RWPE2 (cell line): ENCODE data around the gene MBNL1.

ENCODE experiments used
- ATAC-seq: fragments of 200-7000 bp; cut with Tn5 transposase; 3 replicates; pipeline ENCODE4 v1.9.1; 2021; ENCODE audit warnings: low read depth
- DNase-seq: peaks from one replicate; pipeline ENCODE4 v3.0.0-alpha.2; 2020; ENCODE audit warnings: low spot score
- H3K27ac ChIP-seq: fragments of 450-650 bp; 2 replicates; pipeline ENCODE4 v1.5.1; 2017; ENCODE audit warnings: mild to moderate bottlenecking; ENCODE audit not compliant: poor library complexity, severe bottlenecking
- H3K27me3 ChIP-seq: fragments of 250-450 bp; sonication (Bioruptor Pico); 2 replicates; pipeline ENCODE4 v1.5.1; 2021; ENCODE audit warnings: mild to moderate bottlenecking, moderate library complexity; ENCODE audit not compliant: insufficient read depth, poor library complexity, severe bottlenecking
- H3K36me3 ChIP-seq: fragments of 250-450 bp; sonication (Bioruptor Pico); 2 replicates; pipeline ENCODE4 v1.5.1; 2020; ENCODE audit warnings: low read depth, mild to moderate bottlenecking, moderate library complexity
- H3K4me1 ChIP-seq: fragments of 250-450 bp; sonication (Bioruptor Pico); 2 replicates; pipeline ENCODE4 v1.5.1; 2021; ENCODE audit warnings: mild to moderate bottlenecking, moderate library complexity; ENCODE audit not compliant: insufficient read depth, poor library complexity, severe bottlenecking
- H3K4me3 ChIP-seq: fragments of 250-450 bp; sonication (Bioruptor Pico); 2 replicates; pipeline ENCODE4 v1.5.1; 2021; ENCODE audit warnings: mild to moderate bottlenecking, moderate library complexity; ENCODE audit not compliant: severe bottlenecking
- H3K9me3 ChIP-seq: fragments of 250-450 bp; sonication (Bioruptor Pico); 2 replicates; pipeline ENCODE4 v1.5.1; 2021; ENCODE audit warnings: mild to moderate bottlenecking, moderate library complexity; ENCODE audit not compliant: severe bottlenecking
- CTCF ChIP-seq: fragments of 450-650 bp; IDR thresholded peaks from one replicate; pipeline ENCODE4 v1.5.1; 2017; ENCODE audit warnings: mild to moderate bottlenecking, moderate library complexity; ENCODE audit not compliant: poor library complexity, severe bottlenecking

Gene MBNL1

GRCh38 chr3:152374262-152374990, 105.7 kb downstream of the MBNL1 start:
- Histone ChIP-seq H3K4me3 (no peak overlapping the region), H3K27ac (no peak overlapping the region), H3K36me3 (no peaks in the 10 kb centered on the region; the same call in 1 of the 2 replicates), H3K4me1 (peaks cover 17% of the 10 kb centered on the region), H3K9me3 (no peaks in the 10 kb centered on the region), H3K27me3 (no peaks in the 10 kb centered on the region)
- TF ChIP-seq CTCF: no peak
- ATAC-seq (no peak), DNase-seq (no peak)

- no peaks in the 10 kb centered on the region; the same call in 1 of the 2 replicates for H3K36me3 ChIP-seq
- H3K4me1 ChIP-seq: peaks cover 28% of the 10 kb centered on the region
Observed at GRCh38 chr3:152375546-152375945, 106.8 kb downstream of the MBNL1 start.

GRCh38 chr3:152376351-152377183, 107.8 kb downstream of the MBNL1 start:
- no peak for ATAC-seq
- H3K4me3 ChIP-seq: no peak overlapping the region

More at GRCh38 chr3:152375546-152375945, 106.8 kb downstream of the MBNL1 start:
- Histone ChIP-seq H3K27me3 (no peaks in the 10 kb centered on the region), H3K4me3 (no peak overlapping the region), H3K9me3 (no peaks in the 10 kb centered on the region), H3K27ac (peak overlapping the region; percentile 16)
- TF ChIP-seq CTCF: no peak
- ATAC-seq: no peak
- DNase-seq: no peak

GRCh38 chr3:152377184-152377570, 108.4 kb downstream of the MBNL1 start:
- H3K27me3 ChIP-seq: no peaks in the 10 kb centered on the region
- H3K4me1 ChIP-seq: peaks cover 42% of the 10 kb centered on the region
- no peak overlapping the region for H3K4me3 ChIP-seq
- no peaks in the 10 kb centered on the region for H3K9me3 ChIP-seq
- no peaks in the 10 kb centered on the region; the same call in 1 of the 2 replicates for H3K36me3 ChIP-seq
- peak overlapping the region; percentile 16 for H3K27ac ChIP-seq
- ATAC-seq: no peak
- no peak for DNase-seq
- TF ChIP-seq CTCF: no peak

More at GRCh38 chr3:152376351-152377183, 107.8 kb downstream of the MBNL1 start:
- no peaks in the 10 kb centered on the region; the same call in 1 of the 2 replicates for H3K36me3 ChIP-seq
- no peak for DNase-seq
- peaks cover 37% of the 10 kb centered on the region for H3K4me1 ChIP-seq
- H3K9me3 ChIP-seq: no peaks in the 10 kb centered on the region
- no peaks in the 10 kb centered on the region for H3K27me3 ChIP-seq
- TF ChIP-seq CTCF: no peak
- H3K27ac ChIP-seq: peak overlapping the region; percentile 16
